Measurements from ENCODE around the gene UXT. TPM values are rescaled to one million over a fixed set of nuclear protein-coding genes. Genes with fewer than 3 reads are reported as not detected.
A peak's percentile ranks its signal among the peaks of the same experiment; 100 is the strongest.

Gene UXT
- total and polyA plus RNA-seq, 2 of the 13 experiments (the other 11 are each of a cell fraction or from before 2014, with no cell fraction given): 107 to 123 TPM

DNA sequence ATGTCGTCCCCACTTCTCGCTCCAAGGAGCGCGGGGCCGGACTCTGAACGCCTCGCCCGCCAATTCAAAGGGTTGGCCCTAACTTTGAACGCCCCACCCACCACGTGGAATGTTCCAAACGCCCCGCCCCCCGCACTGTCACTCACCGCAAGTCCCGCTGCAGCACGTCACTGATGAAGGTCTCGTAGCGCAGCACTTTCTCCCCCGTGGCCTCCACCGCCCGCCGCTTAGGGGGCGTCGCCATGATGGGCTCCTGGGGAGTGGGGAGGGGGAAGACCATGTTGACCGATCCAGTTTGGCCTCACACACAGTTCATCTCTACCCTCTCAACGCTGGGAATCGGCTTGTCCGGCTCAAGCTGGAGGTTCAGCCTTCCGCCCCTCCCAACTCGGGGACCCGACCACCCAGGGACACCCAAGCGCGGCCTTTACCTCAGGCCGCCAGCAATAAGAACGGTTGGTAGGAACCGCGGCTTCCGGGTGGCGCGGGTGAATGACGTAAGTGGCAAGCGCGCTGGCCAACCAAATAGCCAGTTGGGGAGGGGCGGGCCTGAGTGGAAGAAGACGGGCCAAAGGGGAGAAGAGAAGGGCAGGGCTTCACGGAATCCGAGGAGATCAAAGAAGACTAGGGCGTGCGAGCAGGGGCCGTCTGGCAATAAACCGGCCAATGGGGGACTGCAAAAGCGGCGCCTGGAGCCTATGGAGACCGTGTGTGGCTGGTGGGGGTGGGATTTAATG, at the start of gene UXT (continued):
- TF ChIP-seq RBFOX2 (IDR thresholded peaks at IDR 0.05; ENCODE audit: low read depth, low read length) (peak; percentile 89), FOXC1 (CRISPR knock-in tag; IDR thresholded peaks at IDR 0.05; ENCODE audit: borderline replicate concordance) (no peak), SIN3A (IDR thresholded peaks at IDR 0.05; ENCODE audit: borderline replicate concordance, low read depth, low read length) (peak; percentile 30; the same call in 1 of the 2 replicates), CCAR2 (optimal IDR thresholded peaks at IDR 0.05; ENCODE audit: low read depth, low read length) (no peak), TMF1 (CRISPR knock-in tag; IDR thresholded peaks at IDR 0.05; ENCODE audit: low read depth) (0 out of 2 replicates have a peak, but pooled peaks have one; percentile 39), ZNF441 (CRISPR knock-in tag; IDR thresholded peaks at IDR 0.05; ENCODE audit: borderline replicate concordance) (peak; percentile 77; the same call in 1 of the 2 replicates), ZNF333 (CRISPR knock-in tag; IDR thresholded peaks at IDR 0.05; ENCODE audit: borderline replicate concordance) (no peak), FOXK1 (CRISPR knock-in tag; IDR thresholded peaks at IDR 0.05; ENCODE audit: borderline replicate concordance, low read depth) (no peak), ZNF790 (CRISPR knock-in tag; IDR thresholded peaks at IDR 0.05; ENCODE audit: borderline replicate concordance) (no peak)
- TF ChIP-seq, protein P1, sequence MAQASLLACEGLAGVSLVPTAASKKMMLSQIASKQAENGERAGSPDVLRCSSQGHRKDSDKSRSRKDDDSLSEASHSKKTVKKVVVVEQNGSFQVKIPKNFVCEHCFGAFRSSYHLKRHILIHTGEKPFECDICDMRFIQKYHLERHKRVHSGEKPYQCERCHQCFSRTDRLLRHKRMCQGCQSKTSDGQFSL (CRISPR knock-in tag; IDR thresholded peaks at IDR 0.05): 0 out of 2 replicates have a peak, but pooled peaks have one; percentile 6
- TF ChIP-seq, protein P2, sequence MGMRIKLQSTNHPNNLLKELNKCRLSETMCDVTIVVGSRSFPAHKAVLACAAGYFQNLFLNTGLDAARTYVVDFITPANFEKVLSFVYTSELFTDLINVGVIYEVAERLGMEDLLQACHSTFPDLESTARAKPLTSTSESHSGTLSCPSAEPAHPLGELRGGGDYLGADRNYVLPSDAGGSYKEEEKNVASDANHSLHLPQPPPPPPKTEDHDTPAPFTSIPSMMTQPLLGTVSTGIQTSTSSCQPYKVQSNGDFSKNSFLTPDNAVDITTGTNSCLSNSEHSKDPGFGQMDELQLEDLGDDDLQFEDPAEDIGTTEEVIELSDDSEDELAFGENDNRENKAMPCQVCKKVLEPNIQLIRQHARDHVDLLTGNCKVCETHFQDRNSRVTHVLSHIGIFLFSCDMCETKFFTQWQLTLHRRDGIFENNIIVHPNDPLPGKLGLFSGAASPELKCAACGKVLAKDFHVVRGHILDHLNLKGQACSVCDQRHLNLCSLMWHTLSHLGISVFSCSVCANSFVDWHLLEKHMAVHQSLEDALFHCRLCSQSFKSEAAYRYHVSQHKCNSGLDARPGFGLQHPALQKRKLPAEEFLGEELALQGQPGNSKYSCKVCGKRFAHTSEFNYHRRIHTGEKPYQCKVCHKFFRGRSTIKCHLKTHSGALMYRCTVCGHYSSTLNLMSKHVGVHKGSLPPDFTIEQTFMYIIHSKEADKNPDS (CRISPR knock-in tag; IDR thresholded peaks at IDR 0.05): no peak
- TF ChIP-seq, protein P3, sequence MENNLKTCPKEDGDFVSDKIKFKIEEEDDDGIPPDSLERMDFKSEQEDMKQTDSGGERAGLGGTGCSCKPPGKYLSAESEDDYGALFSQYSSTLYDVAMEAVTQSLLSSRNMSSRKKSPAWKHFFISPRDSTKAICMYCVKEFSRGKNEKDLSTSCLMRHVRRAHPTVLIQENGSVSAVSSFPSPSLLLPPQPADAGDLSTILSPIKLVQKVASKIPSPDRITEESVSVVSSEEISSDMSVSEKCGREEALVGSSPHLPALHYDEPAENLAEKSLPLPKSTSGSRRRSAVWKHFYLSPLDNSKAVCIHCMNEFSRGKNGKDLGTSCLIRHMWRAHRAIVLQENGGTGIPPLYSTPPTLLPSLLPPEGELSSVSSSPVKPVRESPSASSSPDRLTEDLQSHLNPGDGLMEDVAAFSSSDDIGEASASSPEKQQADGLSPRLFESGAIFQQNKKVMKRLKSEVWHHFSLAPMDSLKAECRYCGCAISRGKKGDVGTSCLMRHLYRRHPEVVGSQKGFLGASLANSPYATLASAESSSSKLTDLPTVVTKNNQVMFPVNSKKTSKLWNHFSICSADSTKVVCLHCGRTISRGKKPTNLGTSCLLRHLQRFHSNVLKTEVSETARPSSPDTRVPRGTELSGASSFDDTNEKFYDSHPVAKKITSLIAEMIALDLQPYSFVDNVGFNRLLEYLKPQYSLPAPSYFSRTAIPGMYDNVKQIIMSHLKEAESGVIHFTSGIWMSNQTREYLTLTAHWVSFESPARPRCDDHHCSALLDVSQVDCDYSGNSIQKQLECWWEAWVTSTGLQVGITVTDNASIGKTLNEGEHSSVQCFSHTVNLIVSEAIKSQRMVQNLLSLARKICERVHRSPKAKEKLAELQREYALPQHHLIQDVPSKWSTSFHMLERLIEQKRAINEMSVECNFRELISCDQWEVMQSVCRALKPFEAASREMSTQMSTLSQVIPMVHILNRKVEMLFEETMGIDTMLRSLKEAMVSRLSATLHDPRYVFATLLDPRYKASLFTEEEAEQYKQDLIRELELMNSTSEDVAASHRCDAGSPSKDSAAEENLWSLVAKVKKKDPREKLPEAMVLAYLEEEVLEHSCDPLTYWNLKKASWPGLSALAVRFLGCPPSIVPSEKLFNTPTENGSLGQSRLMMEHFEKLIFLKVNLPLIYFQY (CRISPR knock-in tag; IDR thresholded peaks at IDR 0.05; ENCODE audit: borderline replicate concordance): no peak
- TF ChIP-seq, protein P4, sequence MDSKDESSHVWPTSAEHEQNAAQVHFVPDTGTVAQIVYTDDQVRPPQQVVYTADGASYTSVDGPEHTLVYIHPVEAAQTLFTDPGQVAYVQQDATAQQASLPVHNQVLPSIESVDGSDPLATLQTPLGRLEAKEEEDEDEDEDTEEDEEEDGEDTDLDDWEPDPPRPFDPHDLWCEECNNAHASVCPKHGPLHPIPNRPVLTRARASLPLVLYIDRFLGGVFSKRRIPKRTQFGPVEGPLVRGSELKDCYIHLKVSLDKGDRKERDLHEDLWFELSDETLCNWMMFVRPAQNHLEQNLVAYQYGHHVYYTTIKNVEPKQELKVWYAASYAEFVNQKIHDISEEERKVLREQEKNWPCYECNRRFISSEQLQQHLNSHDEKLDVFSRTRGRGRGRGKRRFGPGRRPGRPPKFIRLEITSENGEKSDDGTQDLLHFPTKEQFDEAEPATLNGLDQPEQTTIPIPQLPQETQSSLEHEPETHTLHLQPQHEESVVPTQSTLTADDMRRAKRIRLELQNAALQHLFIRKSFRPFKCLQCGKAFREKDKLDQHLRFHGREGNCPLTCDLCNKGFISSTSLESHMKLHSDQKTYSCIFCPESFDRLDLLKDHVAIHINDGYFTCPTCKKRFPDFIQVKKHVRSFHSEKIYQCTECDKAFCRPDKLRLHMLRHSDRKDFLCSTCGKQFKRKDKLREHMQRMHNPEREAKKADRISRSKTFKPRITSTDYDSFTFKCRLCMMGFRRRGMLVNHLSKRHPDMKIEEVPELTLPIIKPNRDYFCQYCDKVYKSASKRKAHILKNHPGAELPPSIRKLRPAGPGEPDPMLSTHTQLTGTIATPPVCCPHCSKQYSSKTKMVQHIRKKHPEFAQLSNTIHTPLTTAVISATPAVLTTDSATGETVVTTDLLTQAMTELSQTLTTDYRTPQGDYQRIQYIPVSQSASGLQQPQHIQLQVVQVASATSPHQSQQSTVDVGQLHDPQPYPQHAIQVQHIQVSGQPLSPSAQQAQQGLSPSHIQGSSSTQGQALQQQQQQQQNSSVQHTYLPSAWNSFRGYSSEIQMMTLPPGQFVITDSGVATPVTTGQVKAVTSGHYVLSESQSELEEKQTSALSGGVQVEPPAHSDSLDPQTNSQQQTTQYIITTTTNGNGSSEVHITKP (CRISPR knock-in tag; IDR thresholded peaks at IDR 0.05; ENCODE audit: low read depth): peak; percentile 72
